Activated effector memory CD4-positive, alpha-beta T cell treated with Interleukin-2 at 50 U/mL for 16 hours (primary cell): Measurements from ENCODE around the gene ARGLU1.

Experiments used
- DNase-seq: peaks from one replicate; pipeline ENCODE4 v3.0.0-alpha.2; 2020

ARGLU1 gene

GRCh38 chr13:106522898-106523525 is 44.9 kb downstream of the ARGLU1 start:
- DNase-seq: no peak

GRCh38 chr13:106522112-106522705 is 45.7 kb downstream of the ARGLU1 start:
- no peak for DNase-seq

GRCh38 chr13:106521095-106521799 is 46.7 kb downstream of the ARGLU1 start:
- DNase-seq: no peak

GRCh38 chr13:106520251-106521054 is 47.5 kb downstream of the ARGLU1 start:
- DNase-seq: no peak

GRCh38 chr13:106518512-106518911 is 49.4 kb downstream of the ARGLU1 start:
- DNase-seq: no peak

- DNase-seq: no peak
Measured at GRCh38 chr13:106517109-106517847, 50.7 kb downstream of the ARGLU1 start.

GRCh38 chr13:106515635-106516254 is 52.2 kb downstream of the ARGLU1 start:
- no peak for DNase-seq

GRCh38 chr13:106514928-106515634 is 52.9 kb downstream of the ARGLU1 start:
- DNase-seq: no peak

GRCh38 chr13:106513025-106513983 is 54.6 kb downstream of the ARGLU1 start:
- no peak for DNase-seq

GRCh38 chr13:106507560-106508274 is 60.2 kb downstream of the ARGLU1 start:
- DNase-seq: no peak

GRCh38 chr13:106506286-106506685 is 61.7 kb downstream of the ARGLU1 start:
- no peak for DNase-seq

GRCh38 chr13:106505732-106506131 is 62.2 kb downstream of the ARGLU1 start:
- DNase-seq: no peak

GRCh38 chr13:106505295-106505694 is 62.6 kb downstream of the ARGLU1 start:
- DNase-seq: no peak

GRCh38 chr13:106503730-106504453 is 64.0 kb downstream of the ARGLU1 start:
- DNase-seq: no peak

GRCh38 chr13:106503272-106503671 is 64.7 kb downstream of the ARGLU1 start:
- no peak for DNase-seq

GRCh38 chr13:106500445-106500844 is 67.5 kb downstream of the ARGLU1 start:
- DNase-seq: no peak

GRCh38 chr13:106499896-106500295 is 68.0 kb downstream of the ARGLU1 start:
- no peak for DNase-seq

GRCh38 chr13:106499113-106499512 is 68.8 kb downstream of the ARGLU1 start:
- DNase-seq: no peak

GRCh38 chr13:106498571-106498970 is 69.4 kb downstream of the ARGLU1 start:
- no peak for DNase-seq
